Activated T-cell treated with anti-CD3 and anti-CD28 coated beads, Interleukin-2, amount 50 U/mL, for 24 hours (primary cell): Measurements from ENCODE around the gene MAST4.

Source experiments
- DNase-seq: peaks from one replicate; pipeline ENCODE4 v3.0.0-alpha.2; 2020
- H3K27ac Mint-ChIP-seq: 2 replicates; pipeline ENCODE4 v1.8.0; 2020; ENCODE audit warnings: mild to moderate bottlenecking, mixed read lengths
- H3K27me3 Mint-ChIP-seq: 2 replicates; pipeline ENCODE4 v1.8.0; 2020; ENCODE audit warnings: mixed read lengths
- H3K36me3 Mint-ChIP-seq: 2 replicates; pipeline ENCODE4 v1.8.0; 2020; ENCODE audit warnings: low read depth, mixed read lengths
- H3K4me1 Mint-ChIP-seq: 2 replicates; pipeline ENCODE4 v1.8.0; 2020; ENCODE audit warnings: low read depth, mixed read lengths
- H3K4me3 Mint-ChIP-seq: 2 replicates; pipeline ENCODE4 v1.8.0; 2020; ENCODE audit warnings: mild to moderate bottlenecking, moderate library complexity, mixed read lengths
- H3K9me3 Mint-ChIP-seq: 2 replicates; pipeline ENCODE4 v1.8.0; 2020; ENCODE audit warnings: mixed read lengths

Gene MAST4

GRCh38 chr5:67073045-67073680 lies 477.0 kb downstream of the MAST4 start:
- Mint-ChIP-seq H3K27ac (no peak overlapping the region), H3K4me3 (no peak overlapping the region), H3K4me1 (no peaks in the 10 kb centered on the region), H3K9me3 (no peaks in the 10 kb centered on the region), H3K27me3 (no peaks in the 10 kb centered on the region), H3K36me3 (no peaks in the 10 kb centered on the region)
- no peak for DNase-seq

GRCh38 chr5:67077296-67077695 lies 481.1 kb downstream of the MAST4 start:
- Mint-ChIP-seq H3K36me3 (no peaks in the 10 kb centered on the region), H3K27me3 (no peaks in the 10 kb centered on the region), H3K9me3 (no peaks in the 10 kb centered on the region), H3K27ac (no peak overlapping the region), H3K4me3 (no peak overlapping the region), H3K4me1 (no peaks in the 10 kb centered on the region)
- DNase-seq: no peak

- DNase-seq: no peak
- no peaks in the 10 kb centered on the region for H3K9me3 Mint-ChIP-seq
- no peaks in the 10 kb centered on the region for H3K27me3 Mint-ChIP-seq
- H3K36me3 Mint-ChIP-seq: no peaks in the 10 kb centered on the region
- H3K4me1 Mint-ChIP-seq: peaks cover 8% of the 10 kb centered on the region
- H3K27ac Mint-ChIP-seq: no peak overlapping the region
- no peak overlapping the region for H3K4me3 Mint-ChIP-seq
Measured at GRCh38 chr5:67081261-67081660, 485.1 kb downstream of the MAST4 start.

GRCh38 chr5:67082941-67083340 lies 486.7 kb downstream of the MAST4 start:
- no peaks in the 10 kb centered on the region for H3K36me3 Mint-ChIP-seq
- no peaks in the 10 kb centered on the region for H3K9me3 Mint-ChIP-seq
- no peaks in the 10 kb centered on the region for H3K27me3 Mint-ChIP-seq
- H3K4me1 Mint-ChIP-seq: peaks cover 8% of the 10 kb centered on the region
- no peak for DNase-seq
- no peak overlapping the region for H3K4me3 Mint-ChIP-seq
- no peak overlapping the region for H3K27ac Mint-ChIP-seq

GRCh38 chr5:67085616-67086015 lies 489.4 kb downstream of the MAST4 start:
- Mint-ChIP-seq H3K36me3 (peaks cover 2% of the 10 kb centered on the region), H3K27me3 (no peaks in the 10 kb centered on the region), H3K4me3 (no peak overlapping the region), H3K4me1 (peaks cover 8% of the 10 kb centered on the region), H3K27ac (no peak overlapping the region), H3K9me3 (no peaks in the 10 kb centered on the region)
- no peak for DNase-seq

GRCh38 chr5:67089200-67089725 lies 493.1 kb downstream of the MAST4 start:
- Mint-ChIP-seq H3K9me3 (no peaks in the 10 kb centered on the region), H3K36me3 (peaks cover 17% of the 10 kb centered on the region), H3K27me3 (no peaks in the 10 kb centered on the region), H3K27ac (no peak overlapping the region), H3K4me1 (peaks cover 4% of the 10 kb centered on the region), H3K4me3 (no peak overlapping the region)
- DNase-seq: no peak

- Mint-ChIP-seq H3K9me3 (no peaks in the 10 kb centered on the region), H3K36me3 (peaks cover 17% of the 10 kb centered on the region), H3K4me1 (peaks cover 4% of the 10 kb centered on the region), H3K4me3 (no peak overlapping the region), H3K27me3 (no peaks in the 10 kb centered on the region), H3K27ac (no peak overlapping the region)
- DNase-seq: no peak
Measured at GRCh38 chr5:67090040-67090439, 493.8 kb downstream of the MAST4 start.

GRCh38 chr5:67090593-67090992 lies 494.4 kb downstream of the MAST4 start:
- H3K27me3 Mint-ChIP-seq: no peaks in the 10 kb centered on the region
- peaks cover 19% of the 10 kb centered on the region for H3K36me3 Mint-ChIP-seq
- H3K4me1 Mint-ChIP-seq: peaks cover 3% of the 10 kb centered on the region
- DNase-seq: no peak
- no peak overlapping the region for H3K27ac Mint-ChIP-seq
- no peak overlapping the region for H3K4me3 Mint-ChIP-seq
- no peaks in the 10 kb centered on the region for H3K9me3 Mint-ChIP-seq

GRCh38 chr5:67092535-67092934 lies 496.3 kb downstream of the MAST4 start:
- H3K27me3 Mint-ChIP-seq: no peaks in the 10 kb centered on the region
- H3K4me1 Mint-ChIP-seq: no peaks in the 10 kb centered on the region
- no peak overlapping the region for H3K4me3 Mint-ChIP-seq
- H3K9me3 Mint-ChIP-seq: no peaks in the 10 kb centered on the region
- no peak for DNase-seq
- peaks cover 28% of the 10 kb centered on the region for H3K36me3 Mint-ChIP-seq
- H3K27ac Mint-ChIP-seq: no peak overlapping the region

- Mint-ChIP-seq H3K36me3 (peaks cover 30% of the 10 kb centered on the region), H3K4me1 (no peaks in the 10 kb centered on the region), H3K27ac (no peak overlapping the region), H3K27me3 (no peaks in the 10 kb centered on the region), H3K9me3 (no peaks in the 10 kb centered on the region), H3K4me3 (no peak overlapping the region)
- no peak for DNase-seq
Measured at GRCh38 chr5:67093279-67093678, 497.1 kb downstream of the MAST4 start.

GRCh38 chr5:67094476-67095300 lies 498.5 kb downstream of the MAST4 start:
- H3K27me3 Mint-ChIP-seq: no peaks in the 10 kb centered on the region
- no peak for DNase-seq
- no peak overlapping the region for H3K27ac Mint-ChIP-seq
- H3K36me3 Mint-ChIP-seq: peaks cover 31% of the 10 kb centered on the region
- H3K4me3 Mint-ChIP-seq: no peak overlapping the region
- H3K9me3 Mint-ChIP-seq: no peaks in the 10 kb centered on the region
- peaks cover 2% of the 10 kb centered on the region for H3K4me1 Mint-ChIP-seq

GRCh38 chr5:67095346-67096171 lies 499.4 kb downstream of the MAST4 start:
- no peaks in the 10 kb centered on the region for H3K9me3 Mint-ChIP-seq
- no peak for DNase-seq
- no peaks in the 10 kb centered on the region for H3K27me3 Mint-ChIP-seq
- no peak overlapping the region for H3K4me3 Mint-ChIP-seq
- H3K27ac Mint-ChIP-seq: no peak overlapping the region
- peaks cover 38% of the 10 kb centered on the region for H3K36me3 Mint-ChIP-seq
- peaks cover 11% of the 10 kb centered on the region for H3K4me1 Mint-ChIP-seq

- H3K4me3 Mint-ChIP-seq: no peak overlapping the region
- DNase-seq: no peak
- no peaks in the 10 kb centered on the region for H3K9me3 Mint-ChIP-seq
- no peaks in the 10 kb centered on the region for H3K27me3 Mint-ChIP-seq
- H3K4me1 Mint-ChIP-seq: peaks cover 15% of the 10 kb centered on the region
- H3K27ac Mint-ChIP-seq: no peak overlapping the region
- H3K36me3 Mint-ChIP-seq: peaks cover 41% of the 10 kb centered on the region
Measured at GRCh38 chr5:67098656-67099055, 502.5 kb downstream of the MAST4 start.

GRCh38 chr5:67100301-67100700 lies 504.1 kb downstream of the MAST4 start:
- H3K9me3 Mint-ChIP-seq: no peaks in the 10 kb centered on the region
- H3K4me1 Mint-ChIP-seq: peaks cover 15% of the 10 kb centered on the region
- no peak for DNase-seq
- no peaks in the 10 kb centered on the region for H3K27me3 Mint-ChIP-seq
- H3K36me3 Mint-ChIP-seq: peaks cover 52% of the 10 kb centered on the region
- peak overlapping the region; percentile 32 for H3K4me3 Mint-ChIP-seq
- H3K27ac Mint-ChIP-seq: peak overlapping the region; percentile 22
